Right renal pelvis (tissue), 4 donors: Measurements from ENCODE around the gene PPP2R2B. TPM values are rescaled to one million over a fixed set of nuclear protein-coding genes. Genes with fewer than 3 reads are reported as not detected.
"Not testable (repeated sequence)": the region's sequence is repeated elsewhere in the genome, so short reads cannot be mapped to it uniquely, and the experiment has no call there.

Experiments
- DNase-seq, 4 donors: peaks; one replicate each; pipeline ENCODE4 v3.0.0-alpha.2; 2013; ENCODE audit warnings: low read depth in 4 of 4, low spot score in 3 of 4, missing footprints in 1 of 4
- polyA plus RNA-seq, 4 donors: library from polyadenylated mRNA; unstranded; fragments of 120-200 nt; gene quantifications; one replicate each; pipeline ENCODE4 v1.2.1, GENCODE V29; 2013; ENCODE audit not compliant: insufficient read length in 4 of 4

PPP2R2B gene
- polyA plus RNA-seq, 4 donors = 14.4 to 18.2 (median 15.1) TPM

- DNase-seq = no peak
These were observed 254.4 kb downstream of the PPP2R2B start for GRCh38 chr5:146624179-146624578.

DNA sequence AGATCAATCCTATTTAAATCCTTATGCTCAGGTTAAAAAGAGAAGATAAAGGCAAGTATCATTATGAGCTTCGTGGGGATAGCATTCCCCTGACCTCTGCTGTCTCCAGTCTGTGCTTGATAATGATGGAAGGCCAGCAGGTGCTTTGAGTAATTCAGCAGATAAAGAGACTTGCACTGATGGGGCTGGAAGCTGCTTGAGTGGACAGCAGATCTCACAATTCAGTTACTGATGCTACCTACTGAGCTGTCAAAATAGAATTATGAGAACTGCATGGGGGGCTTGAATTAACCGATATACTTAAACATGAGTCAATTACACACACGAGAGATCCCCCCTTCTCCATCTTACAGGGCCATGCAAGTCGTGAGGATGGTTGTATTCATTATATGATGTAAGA, 254.9 kb downstream of the PPP2R2B start:
- no peak for DNase-seq

DNA sequence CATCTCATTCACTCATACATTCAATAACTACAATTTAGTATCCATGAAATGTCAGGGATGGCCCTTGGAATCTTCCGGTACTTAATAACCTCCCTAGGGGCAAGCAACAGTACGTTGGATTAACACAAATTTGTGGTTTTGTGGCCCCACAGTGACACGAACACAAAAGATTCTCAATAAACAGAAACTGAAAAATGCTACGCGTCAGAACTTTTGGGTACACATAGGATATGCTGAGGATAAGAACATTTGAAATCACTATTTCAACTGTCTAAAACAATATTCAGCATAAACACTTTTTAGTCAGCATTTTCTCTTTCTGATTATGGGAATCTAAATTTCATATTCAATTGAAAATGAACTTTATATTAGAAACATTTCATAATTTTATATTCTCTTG, 255.5 kb downstream of the PPP2R2B start:
- DNase-seq = no peak

- DNase-seq = no peak
These were observed 256.2 kb downstream of the PPP2R2B start for GRCh38 chr5:146622391-146622790.

DNA sequence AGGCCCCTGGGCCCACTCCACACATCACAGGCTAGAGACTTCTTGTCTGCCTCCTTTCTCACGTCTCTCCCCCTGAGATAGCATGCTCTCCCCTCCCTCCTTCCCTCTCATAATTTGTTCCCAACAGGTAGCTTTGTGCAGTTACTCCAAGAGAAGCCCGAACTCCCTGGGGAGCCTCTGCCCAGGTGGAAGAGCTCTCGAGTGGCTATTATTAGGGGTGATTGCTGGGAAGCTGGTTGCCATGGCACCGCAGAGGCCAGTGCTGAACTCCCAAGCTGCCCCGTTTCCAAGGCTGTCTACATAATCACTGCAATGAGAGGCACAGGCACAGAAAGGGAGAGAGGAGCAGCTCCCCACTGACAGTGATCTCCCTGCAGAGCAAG, 257.9 kb downstream of the PPP2R2B start:
- DNase-seq = no peak

- no peak for DNase-seq
These were observed 258.4 kb downstream of the PPP2R2B start for GRCh38 chr5:146620031-146620668.

GRCh38 chr5:146618434-146618833, 260.1 kb downstream of the PPP2R2B start:
- DNase-seq = no peak

GRCh38 chr5:146609731-146610130, 268.8 kb downstream of the PPP2R2B start:
- not testable (repeated sequence) for DNase-seq

- DNase-seq = no peak
These were observed 270.8 kb downstream of the PPP2R2B start for GRCh38 chr5:146607659-146608332.

- DNase-seq = no peak
These were observed 271.7 kb downstream of the PPP2R2B start for GRCh38 chr5:146606893-146607292.

DNA sequence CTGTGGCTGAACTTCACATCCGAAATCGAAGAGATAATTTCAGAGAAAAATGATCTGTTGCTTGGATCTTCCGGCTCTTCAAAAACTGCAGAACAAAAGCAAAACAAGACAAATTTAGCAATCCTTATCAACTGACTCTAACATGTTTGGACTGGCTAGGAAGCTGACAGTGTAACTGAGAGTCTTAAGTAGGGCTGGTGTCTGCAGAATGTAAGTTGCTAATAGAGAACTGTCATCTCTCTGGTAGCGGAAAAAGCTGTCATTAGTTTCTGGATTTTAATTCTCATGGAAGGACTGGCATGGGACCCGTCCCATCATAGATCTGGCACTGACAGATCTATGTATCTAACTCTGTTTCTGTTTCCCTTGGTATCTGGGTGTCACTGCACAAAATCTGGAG, 278.2 kb downstream of the PPP2R2B start:
- no peak for DNase-seq

DNA sequence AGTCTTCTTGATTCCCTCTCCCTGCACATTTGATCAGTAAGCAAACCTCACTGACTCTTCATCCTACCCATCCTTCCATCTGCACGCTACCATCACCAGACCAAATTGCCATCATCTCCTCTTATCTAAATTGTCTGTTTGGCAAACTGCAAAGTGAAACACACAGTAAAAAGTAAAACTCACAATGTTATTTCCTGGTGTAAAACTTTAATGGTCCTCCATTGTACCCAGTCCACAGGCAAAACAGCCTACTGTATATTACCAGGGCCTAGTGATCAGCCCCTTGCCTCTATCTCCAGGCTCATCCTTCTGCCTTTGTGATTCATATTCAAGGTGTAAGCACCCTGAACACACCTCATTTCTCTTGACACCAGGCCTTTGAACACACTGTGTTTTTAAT, 279.3 kb downstream of the PPP2R2B start:
- no peak for DNase-seq

- DNase-seq = no peak
These were observed 283.5 kb downstream of the PPP2R2B start for GRCh38 chr5:146595088-146595487.

- no peak for DNase-seq
These were observed 286.2 kb downstream of the PPP2R2B start for GRCh38 chr5:146592352-146592751.

DNA sequence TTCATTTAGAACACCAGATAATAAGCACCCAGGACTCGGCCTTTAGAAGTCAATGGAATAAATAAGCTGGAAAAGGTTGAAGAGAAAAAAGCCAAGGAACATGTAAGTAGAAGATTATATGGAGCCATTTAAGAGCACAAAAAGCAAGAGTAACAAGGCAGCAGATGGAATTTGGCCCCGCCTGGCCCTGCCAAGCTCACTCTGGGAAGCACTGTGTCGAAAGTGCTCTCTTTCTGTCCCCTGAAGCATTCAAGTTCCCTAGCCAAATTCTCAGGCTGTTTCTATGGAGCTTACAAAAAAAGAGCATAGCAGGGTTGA, 289.6 kb downstream of the PPP2R2B start:
- no peak for DNase-seq

DNA sequence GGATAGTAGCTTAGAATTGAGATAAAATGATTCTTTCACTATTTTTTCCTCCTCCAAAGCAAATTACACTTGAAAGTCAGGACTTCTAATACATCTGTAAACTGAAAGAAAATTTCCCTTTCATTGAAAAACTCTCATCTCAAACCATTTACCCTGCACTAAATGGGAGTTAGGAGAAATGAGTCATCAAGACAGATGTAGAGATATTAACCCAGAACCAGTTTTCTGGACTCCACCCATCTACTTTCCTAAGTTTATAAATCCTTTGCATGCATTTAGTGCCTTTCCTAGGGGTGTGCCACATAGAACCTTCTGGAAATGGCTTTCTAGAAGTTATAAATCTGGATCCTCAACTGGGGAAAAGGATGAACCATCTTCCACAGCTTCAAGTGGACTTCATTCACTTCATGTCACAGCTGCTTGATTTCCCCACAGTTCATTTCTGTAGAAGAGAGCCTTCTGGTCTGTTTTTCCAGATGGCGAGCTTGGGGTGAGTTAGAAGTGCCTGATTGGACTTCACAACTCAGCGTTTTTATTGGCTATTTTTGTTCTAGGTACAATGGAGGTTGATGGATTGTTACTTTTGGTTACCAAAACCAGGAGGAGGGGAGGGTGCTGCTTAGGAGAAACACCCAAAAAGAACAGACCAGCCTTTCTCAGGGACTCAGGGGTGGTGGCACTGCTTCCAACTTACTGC, 290.1 kb downstream of the PPP2R2B start:
- DNase-seq = no peak

- DNase-seq = no peak
These were observed 291.8 kb downstream of the PPP2R2B start for GRCh38 chr5:146586752-146587151.

DNA sequence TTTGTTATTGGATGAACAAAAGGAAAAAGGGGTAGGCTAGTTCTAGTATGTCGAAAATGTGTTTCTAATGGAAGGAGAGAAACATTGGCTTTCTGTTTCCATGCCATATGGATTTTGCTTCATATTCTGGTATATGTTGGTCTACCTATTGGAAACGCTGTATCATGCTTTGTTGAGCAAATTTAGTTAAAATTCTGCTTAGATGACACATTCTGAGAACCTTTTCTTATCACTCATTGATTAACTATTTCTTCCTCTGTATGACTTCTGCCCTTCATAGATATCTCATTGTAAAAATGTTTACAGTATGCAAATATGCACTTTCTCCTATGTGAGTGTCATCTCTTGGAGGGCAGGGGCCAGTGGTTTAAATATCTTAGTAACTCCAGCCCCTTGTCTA, 293.8 kb downstream of the PPP2R2B start:
- no peak for DNase-seq

GRCh38 chr5:146582051-146582596, 296.4 kb downstream of the PPP2R2B start:
- no peak for DNase-seq

DNA sequence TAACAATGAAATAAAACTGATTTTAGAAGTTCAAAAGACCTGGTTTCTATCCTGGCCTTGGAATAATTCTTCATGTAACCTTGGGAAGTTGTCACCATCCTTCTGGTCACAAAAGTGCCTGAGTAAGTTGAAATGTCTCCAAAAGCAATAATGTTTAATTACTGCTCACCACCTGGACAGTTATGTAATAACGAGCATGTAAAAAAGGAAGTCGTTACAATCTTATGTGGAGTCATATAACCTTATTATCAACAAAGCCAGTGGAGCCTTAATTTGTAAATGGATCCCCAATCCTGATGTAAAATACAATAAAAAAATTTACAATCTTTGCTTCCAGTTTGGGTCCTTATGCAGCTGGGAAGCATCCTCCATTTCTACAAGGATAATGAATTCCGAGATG, 298.3 kb downstream of the PPP2R2B start:
- no peak for DNase-seq

DNA sequence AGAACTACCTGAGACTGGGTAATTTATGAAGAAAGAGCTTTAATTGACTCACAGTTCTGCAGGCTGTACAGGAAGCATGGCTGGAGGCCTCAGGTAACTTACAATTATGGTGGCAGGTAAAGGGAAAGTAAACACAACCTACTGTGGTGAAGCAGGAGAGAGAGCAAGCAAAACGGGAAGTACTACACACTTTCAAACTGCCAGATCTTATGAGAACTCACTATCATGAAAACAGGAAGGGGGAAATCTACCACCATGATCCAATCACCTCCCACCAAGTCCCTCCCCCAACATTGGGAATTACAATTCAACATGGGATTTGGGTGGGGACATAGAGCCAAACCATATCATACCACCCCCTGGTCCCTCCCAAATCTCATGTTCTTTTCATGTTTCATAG, 303.8 kb downstream of the PPP2R2B start:
- DNase-seq = no peak

DNA sequence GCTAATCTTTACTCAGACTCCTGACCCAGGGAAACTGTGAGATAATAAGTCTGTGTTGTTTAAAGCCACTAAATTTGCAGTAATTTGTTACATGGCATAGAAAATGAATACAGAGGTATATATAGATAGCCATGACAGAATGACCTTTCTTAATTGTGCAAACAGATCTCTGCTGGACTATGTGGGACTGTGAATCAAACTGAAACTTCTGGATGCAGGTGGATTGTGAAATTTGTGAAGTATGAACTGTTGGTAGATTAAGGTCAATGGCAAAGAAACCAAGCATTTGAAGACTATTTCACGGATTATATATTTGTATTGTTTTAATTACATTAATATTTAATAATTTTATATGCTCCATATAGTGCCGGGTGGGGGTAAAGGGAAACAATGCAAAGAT, 310.4 kb downstream of the PPP2R2B start:
- no peak for DNase-seq
